ENCODE data around the gene OTOG.

The OTOG gene

DNA sequence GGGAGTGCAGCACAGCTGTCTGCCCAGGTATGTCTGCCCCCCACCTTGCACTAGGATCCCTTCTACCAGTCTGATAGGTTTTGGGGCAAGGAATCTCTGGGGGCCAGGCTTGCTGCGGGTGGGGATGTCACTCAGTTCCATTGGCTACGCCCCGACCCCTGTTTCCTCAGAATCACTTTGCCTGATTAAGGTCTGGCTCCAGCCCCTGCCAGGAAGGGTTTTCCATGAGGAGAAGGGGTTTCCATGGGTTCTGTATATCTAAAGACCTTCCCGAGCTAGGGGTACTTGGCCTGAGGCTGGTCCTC, 14.0 kb downstream of the OTOG start:
- DNase-seq (ENCODE audit: low spot score), result no peak

DNA sequence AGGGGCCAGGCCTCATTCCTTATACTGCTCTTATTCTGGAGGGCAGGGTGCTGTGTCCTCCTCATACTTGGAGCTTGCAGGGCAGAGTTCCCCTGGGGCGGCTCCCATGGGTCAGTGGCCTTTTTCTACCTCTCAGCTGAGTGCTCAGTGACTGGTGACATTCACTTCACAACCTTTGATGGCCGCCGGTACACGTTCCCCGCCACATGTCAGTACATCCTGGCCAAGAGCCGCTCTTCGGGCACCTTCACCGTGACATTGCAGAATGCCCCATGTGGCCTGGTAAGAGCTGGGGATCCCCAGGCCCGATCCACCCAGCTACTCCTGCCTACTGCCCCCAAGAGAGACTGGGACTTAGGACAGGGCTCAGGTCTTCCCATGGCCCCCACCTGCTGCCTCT, 14.5 kb downstream of the OTOG start:
- DNase-seq (ENCODE audit: low spot score), result no peak

DNA sequence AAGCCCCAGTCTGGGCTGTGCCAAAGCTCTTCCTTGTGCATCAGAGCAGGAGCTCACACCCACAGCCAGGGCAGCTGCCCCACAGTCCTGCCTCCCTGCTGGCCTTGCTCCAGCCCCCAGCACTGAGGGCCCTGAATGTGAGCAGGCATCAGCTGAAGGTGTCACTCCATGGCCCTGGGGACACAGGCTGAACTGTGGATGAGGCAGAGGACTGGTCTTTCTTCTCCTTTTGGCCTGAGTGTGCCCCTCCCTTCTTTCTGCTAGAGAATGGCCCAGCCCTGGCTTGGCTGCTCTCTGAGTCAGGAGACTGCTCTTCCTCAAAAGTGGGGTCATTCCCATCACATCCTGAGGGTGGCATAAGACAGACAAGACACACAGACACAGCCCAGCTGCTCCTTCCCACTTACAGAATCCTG, 16.2 kb downstream of the OTOG start:
- no peak for DNase-seq (ENCODE audit: low spot score)

DNA sequence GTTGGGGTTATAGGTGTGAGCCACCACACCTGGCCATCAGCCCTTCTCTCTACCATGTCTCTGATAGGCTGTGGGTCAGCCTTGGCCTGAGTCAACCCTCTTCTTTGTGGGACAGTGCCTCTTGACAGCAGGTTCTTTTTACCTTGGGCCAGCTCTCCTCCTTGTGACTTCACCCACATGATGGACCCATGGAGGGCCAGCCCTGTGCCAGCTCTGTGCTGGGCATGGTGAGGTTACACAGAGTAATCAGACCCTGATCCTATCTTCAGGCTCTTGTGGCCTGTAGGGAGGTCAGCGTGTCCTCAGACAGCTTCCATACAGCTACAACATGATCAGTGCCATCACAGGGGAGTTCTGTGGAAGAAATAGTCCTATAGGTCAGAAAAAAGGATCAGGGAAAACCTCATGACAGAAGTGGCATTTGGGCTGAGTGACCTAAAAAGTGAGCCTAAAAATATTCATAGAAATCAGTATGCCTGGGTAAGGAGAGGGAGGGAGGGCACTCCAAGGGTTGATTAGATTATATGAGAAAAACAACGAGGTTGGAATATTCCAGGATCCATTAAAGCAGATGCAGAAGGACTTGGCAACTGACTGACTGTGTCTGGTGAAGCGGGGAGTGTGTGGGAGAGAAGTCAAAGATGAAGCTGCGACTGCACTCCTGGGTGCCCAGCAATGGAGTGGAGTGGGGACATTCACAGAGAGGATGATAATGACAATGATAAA, 17.1 kb downstream of the OTOG start:
- DNase-seq (ENCODE audit: low spot score), result no peak

DNA sequence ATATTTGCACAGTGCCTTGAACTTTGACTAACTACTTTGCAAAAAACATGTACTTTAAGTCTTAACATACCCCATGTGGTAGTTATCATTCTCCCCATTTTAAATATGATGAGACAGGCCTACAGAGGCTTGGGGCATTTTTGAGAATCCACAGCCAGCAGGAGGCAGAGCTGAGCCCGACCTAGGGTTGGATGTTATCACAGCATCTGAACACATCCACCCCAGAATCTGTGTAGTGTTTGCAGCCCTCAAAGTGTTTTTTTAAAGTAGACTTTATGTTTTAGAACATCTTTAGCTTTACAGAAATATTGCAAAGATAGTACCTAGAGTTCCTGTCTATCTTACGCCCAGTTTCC, 17.6 kb downstream of the OTOG start:
- no peak for DNase-seq (ENCODE audit: low spot score)

DNA sequence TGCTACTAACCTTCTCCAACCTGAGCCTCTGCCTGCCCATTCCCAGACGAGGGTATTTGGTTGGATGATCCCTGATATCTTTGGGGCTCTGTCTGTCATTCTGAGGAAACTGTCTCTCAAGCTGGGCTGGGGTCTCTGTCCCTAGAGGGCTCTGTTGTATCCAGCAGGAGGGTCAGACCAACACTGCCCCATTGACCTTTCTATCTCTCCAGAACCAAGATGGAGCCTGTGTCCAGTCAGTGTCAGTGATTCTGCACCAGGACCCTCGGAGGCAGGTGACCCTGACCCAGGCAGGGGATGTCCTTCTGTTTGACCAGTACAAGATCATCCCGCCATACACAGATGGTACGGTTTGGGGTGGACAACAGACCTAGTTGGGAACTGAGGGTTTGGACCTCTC, 21.9 kb downstream of the OTOG start:
- DNase-seq (ENCODE audit: low spot score), result no peak

DNA sequence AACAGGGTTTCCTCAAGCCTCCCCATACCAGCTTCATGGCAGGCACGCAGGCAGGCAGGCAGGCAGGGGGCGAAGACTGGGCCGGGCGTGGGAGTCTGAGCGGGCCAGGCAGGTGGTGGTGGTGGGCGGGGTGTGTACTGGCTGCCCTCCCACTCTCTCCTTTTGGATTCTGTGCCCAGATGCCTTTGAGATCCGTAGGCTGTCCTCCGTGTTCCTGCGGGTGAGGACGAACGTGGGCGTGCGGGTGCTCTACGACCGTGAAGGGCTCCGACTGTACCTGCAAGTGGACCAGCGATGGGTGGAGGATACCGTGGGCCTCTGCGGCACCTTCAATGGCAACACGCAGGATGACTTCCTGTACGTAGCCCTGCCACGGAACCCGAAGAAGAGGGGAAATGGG, 23.0 kb downstream of the OTOG start:
- no peak for DNase-seq (ENCODE audit: low spot score)

DNA sequence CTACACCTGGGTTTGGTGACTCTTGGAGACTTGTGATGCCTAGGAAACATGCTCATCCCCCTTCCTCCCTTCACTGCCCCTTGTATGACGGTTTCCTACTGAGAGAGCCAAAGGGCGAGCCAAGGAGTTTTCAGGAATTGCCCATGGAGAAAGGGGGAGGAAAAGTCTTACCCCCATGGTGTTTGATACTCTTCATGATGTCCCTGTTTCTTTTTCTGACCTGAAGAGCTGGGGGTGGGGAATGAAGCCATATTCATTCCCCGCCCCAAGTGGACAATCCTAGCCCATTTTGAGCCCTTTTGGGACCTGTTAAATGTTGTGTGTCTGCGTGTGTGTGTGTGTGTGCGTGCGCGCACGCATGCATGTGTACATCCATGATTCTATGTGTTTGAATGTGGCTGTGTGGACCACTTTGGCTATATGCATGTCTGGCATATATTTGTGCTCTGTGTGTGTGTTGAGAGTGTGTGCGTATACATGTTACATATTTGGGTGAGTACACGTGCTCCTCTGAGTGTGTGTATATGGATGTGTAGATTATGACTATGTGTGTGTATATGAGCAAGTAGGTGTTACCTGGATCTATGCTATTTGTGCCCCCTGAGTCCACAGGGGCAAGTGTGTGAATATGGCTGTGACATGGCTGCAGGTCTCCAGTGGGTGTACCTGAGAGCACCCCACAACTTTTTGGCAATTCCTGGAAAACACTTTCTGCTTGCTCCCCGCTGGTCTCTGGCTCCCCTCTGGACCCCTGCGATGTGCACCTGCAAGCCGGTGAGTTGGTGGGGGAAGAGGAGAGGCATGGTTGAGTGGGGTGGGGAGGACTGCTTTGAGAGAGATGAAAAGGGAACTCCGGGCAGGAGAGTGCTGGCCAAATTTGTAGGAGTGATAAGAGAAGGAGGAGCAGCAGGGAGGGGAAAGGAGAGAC, 24.6 kb downstream of the OTOG start:
- no peak for DNase-seq (ENCODE audit: low spot score)

DNA sequence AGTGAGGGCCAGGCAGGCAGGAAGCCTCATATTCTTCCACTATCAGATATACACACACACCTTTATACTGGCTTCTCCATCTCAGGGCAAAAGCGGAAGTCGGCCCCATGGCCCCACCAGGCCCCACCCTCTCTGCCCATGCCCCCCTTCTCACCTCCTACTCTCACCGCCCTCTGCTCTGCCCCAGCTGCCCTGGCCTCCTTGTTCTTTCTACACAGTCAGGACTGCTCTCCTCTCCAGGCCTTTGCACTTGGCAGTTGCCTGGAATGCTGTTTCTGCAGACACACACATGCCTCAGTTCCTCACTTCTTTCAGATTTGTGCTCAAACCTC, 25.3 kb downstream of the OTOG start:
- DNase-seq (ENCODE audit: low spot score), result no peak

DNA sequence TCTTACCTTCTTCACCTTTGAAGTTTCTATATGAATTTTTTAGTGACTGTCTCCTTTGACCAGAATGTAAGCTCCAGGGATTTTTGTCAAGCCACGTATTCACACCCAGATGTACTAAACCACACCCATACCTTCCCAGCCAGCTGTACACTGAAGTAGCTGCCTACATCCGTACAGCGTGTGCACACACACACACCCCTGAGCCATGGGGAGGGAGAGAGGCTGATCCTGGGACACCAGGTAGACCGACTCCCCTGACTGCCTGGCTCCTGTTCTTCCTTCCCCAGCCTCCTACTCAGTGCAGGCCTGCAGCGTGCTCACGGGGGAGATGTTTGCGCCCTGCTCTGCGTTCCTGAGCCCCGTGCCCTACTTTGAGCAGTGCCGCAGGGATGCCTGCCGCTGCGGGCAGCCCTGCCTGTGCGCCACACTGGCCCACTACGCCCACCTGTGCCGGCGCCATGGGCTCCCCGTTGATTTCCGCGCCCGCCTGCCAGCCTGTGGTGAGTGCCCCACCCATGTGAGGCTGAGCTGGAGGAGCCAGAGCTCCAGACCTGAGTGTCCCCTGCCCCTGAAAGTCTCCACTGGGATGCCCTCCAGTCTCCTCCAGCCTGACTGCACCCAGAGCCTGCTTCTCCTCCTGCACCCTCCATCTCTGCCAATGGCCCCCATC, 25.9 kb downstream of the OTOG start:
- no peak for DNase-seq (ENCODE audit: low spot score)

DNA sequence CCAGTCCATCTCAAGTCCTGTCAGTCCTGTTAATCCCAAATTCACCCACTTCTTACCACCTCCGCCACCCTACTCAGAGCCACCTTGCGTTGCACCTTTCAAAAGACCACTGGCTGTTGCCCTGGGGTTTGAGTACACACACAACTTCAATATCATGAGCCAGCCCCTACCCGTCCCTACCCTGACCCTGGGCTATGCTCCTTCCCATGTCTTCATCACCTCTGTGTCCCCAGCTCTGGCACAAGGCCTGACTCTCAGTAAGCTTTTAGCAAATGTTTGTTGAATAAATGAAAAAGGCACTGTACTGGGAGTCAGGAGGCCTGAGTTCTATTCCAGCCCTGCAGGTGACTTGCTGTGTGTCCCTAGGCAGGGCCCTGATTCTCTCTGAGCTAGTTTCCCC, 26.5 kb downstream of the OTOG start:
- DNase-seq (ENCODE audit: low spot score), result no peak

DNA sequence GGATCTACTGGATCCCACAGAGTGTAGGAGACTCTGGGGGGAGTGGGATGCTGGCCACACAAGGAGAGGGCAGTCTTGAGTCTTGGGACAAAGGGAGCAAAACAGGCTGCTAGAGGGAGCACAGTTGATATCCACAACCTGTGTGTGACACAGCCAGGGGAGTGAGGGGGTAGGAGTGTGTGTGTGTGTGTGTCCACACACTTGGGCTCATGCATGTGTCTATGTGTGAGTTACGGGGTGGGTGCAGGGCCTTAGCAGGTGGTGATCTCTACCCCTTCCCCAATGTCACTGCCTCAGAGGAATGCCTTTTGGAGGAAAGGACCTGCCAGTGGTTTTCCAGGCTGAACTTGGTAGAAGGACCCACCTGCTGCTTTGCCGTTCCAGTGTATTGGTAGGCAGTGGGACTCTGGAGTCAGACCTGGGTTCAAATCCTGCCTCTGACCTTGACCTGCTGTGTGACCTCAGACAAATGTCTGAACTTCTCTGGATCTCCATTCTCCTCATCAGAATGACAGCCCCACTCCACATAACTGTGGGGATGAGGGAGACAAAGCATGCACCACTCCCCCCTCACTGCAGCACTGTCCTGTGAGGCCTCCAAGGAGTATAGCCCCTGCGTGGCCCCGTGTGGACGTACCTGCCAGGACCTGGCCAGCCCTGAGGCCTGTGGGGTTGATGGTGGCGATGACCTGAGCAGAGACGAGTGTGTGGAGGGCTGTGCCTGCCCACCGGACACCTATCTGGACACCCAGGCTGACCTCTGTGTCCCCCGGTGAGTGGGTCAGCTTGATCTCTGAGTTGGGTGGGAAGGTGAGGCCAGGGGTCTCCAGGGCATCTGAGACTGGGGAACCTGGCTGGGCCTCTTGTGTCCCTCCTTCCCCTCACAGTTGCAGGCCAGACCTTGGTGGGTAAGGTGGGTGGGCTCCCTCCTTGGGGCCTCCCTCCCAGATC, 27.4 kb downstream of the OTOG start:
- DNase-seq (ENCODE audit: low spot score), result no peak

DNA sequence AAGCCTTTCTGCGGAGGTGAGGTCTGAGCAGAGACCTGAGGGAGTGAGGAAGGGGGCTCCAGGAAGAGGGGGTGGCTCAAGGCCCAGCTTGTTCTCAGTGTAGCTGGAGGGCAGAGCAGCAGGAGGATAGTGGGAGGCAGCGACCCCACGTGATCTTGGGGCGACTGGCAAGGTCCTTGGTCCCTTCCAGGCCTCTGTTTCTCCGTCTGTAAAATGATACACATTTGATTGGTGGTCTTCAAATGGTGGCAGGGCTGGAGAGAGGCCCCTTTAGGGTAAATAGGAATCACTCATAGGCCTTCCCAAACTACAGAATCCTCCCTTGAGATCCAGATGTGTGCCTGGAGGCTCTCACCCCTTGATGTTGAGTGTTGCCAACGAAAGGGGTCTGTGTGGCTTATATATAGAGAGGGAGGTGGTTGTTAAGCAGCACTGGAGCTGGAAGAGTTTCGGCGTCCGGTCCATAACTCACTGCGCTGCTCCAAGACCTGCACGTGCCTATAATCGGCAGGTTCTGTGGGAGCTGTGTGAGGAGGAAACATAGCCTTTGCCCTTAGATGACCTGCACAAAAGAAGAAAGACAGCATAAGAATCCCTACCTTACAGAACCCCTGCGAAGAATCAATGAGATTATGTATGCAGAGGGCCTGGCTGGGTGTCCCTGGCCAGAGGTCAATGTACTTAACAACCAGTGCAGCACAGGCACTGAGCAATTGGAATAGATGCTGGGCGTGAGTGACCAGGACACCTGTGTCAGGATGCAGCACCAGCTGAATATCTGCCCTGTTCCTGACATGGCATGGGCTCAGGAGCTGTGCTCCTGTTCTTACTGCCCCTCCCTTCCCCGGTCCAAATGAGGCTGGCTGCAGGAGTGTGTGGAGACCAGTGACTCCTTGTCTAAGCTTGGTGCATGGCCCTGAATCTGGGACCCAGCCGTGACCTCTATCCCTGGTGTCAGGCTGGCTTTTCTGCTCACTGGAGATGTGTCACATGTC, 28.7 kb downstream of the OTOG start:
- DNase-seq (ENCODE audit: low spot score), result no peak

DNA sequence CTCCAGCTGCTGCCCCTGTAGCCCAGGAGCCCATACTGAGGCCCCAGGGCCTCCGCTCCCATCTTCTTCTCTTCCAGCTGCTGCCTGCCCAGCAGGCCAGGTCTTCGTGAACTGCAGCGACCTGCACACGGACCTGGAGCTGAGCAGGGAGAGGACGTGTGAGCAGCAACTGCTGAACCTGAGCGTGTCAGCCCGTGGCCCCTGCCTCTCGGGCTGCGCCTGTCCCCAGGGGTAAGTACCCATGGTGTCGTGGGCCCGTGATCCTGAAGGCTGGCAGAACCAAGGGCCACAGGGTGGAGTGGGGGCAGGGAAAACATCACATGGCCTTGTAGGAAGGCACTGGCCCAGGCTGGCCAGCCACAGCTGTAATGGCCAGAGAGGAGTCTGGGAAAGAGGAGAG, 31.2 kb downstream of the OTOG start:
- no peak for DNase-seq (ENCODE audit: low spot score)

DNA sequence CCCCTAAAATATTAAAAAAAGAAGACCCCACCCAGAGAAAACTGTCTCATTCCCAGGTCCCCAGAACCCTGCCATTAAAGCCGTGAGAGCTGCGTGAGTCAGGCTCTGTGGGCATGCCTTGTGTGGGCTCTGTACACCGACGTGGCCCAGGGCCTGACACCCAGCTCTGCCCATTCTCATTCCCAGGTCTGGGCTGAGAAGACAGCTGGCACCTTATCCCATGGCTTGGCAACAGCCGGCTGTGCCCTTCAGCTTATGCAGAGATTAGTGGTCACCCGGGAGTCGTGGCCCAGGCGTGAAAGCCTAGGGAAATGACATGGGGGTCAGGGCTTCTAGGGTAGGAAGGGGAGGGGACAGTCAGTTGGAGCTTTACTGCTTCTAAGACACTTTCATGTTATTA, 31.9 kb downstream of the OTOG start:
- no peak for DNase-seq (ENCODE audit: low spot score)

DNA sequence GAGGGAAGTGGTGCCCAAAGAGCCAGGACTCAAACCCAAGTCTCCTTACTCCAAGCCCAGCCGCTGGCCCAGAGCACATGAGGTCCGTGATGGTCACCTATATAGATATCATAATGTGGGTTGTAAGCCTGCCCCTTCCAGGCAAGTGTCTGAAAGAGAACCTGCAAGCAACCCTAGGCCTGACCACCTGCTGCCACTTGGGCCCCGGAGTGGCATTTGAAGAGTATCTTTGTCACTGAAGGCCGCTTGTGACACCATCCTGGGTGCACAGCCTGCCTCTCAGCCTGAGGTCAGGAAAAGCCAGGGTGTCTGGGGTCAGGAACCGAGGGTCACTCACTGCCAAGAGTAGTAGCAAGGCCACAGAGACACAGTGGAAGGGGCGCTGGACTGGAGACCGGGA, 32.4 kb downstream of the OTOG start:
- no peak for DNase-seq (ENCODE audit: low spot score)

DNA sequence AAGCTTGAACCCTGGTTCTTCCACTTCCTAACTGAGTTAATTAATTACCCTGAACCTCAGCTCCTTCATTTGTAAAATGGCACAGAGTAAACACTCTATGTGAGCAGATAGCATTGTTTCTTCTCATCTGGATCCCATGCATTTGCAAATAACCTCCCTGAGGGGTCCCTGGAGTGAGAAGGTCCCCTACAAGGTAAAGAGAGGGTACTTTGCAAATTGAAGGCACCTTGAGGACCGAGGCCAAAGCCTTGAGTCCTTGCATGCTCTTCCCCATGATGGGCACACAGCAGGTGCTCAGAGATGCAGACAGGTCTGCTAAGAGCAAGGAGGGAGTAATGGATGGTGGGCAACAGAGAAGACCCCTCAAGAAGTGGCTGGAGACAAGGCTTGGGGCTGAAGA, 33.2 kb downstream of the OTOG start:
- no peak for DNase-seq (ENCODE audit: low spot score)

DNA sequence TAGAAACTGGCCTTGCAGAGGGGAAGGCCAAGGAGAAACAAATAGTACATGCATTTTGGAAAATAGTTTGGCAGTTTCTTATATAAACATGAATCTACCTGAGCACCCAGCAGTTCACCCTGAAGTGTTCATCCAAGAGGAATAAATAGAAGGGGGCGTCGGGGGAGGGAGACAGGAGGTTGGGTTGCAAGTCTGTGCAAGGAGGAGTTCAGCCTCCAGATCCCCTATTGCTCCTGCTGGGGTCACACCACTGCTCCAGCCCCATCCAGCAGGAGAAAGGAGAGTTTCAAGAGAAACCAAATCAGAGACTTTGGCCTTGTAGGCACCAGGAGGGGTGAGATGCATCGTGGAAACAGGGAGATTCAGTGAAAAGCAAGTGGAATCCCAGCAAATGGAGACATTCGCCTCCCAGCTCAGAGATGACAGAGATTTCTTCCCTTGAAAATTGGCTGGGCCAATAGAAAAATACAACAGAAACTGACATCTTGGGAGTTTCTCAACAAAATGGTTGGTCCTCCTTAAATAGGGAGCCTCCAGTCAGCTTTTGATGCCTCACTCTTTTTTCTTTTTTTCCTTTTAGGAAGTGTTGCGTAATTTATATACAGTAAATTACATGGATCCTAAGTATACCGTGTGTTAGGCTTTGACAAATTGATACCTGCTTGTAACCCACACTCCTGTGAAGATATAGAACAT, 34.1 kb downstream of the OTOG start:
- DNase-seq (ENCODE audit: low spot score), result no peak

DNA sequence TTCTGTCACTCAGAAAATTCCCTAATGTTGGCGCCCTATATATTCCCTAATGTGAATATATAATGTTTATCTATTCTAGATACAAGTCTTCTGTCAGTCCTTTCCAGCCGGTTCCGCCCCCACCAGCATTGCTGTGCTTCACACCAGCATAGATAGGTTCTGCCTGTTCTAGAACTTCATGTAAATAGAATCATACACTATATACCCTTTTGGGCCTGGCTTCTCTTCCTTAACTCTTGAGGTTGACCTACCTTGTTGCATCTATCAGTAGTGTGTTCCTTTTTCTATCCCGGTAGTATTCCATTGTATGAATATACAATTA, 34.6 kb downstream of the OTOG start:
- DNase-seq (ENCODE audit: low spot score), result no peak

DNA sequence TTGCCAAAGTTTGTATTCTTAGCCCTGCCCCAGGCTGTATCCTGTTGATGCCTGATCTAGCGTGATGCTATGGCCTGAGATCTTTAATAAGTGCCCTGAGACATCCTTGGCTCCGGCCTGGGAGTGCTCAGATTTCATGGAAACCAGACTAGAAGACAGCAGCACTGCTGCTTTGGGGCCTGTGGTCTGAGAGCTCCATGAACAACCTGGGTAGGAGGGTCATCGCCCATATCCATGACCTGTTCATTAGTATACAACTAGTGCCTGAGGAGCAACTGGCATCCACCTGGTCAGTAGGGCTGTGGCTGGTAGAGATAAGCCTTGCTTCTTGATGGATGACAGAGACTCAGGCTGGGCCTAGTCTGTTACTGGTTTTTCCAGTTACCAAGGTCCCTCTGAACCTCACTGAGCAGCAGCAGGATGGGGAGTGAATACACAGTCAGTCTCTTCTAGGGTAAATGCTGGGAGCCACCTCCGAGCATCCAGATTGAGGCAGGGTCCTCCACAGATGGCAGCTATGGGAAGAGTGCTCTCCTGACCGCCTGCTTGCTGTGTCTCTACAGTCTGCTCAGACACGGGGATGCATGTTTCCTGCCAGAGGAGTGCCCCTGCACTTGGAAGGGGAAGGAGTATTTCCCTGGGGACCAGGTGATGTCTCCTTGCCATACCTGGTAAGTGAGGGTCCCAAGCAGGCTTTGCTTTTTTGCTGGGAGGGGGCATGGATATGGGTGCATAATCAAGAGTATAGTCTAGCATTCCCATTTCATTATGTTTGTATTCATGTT, 39.0 kb downstream of the OTOG start:
- no peak for DNase-seq (ENCODE audit: low spot score)
